Measurements from ENCODE around the gene TLL2.

TLL2 gene

DNA sequence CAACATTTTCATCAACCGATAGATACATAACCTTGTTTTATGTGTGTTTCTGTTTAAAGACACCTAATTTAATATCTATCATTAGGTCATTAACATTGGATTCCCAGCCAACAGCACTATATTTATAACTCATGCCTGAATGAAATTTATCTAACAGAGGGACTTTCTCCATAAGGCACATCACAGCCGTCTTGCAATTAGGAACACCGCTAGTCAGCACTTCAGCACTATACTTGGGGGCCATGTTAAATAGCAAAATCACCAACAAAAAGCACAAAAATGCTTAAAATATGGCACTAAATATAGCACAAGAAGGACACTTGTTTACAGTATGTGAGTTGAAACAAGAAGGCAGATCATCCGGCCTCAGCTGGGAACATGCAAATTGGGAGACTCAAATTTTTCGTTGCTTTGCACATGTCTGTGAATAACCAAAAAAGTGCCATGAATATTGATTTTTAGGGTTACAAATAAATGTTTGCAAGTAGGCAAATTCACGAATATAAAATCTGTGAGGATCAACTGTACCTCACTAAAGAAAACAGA lies 51.0 kb downstream of the TLL2 start:
- Histone ChIP-seq H3K9ac (ENCODE audit: low read depth, low read length) (no peak overlapping the region), H3K9me3 (ENCODE audit: control insufficient read depth, insufficient read depth, low read length) (no peaks in the 10 kb centered on the region), H3K4me1 (ENCODE audit: insufficient read depth, low read length) (no peaks in the 10 kb centered on the region), H3K36me3 (ENCODE audit: insufficient read depth, low read length) (no peaks in the 10 kb centered on the region)

DNA sequence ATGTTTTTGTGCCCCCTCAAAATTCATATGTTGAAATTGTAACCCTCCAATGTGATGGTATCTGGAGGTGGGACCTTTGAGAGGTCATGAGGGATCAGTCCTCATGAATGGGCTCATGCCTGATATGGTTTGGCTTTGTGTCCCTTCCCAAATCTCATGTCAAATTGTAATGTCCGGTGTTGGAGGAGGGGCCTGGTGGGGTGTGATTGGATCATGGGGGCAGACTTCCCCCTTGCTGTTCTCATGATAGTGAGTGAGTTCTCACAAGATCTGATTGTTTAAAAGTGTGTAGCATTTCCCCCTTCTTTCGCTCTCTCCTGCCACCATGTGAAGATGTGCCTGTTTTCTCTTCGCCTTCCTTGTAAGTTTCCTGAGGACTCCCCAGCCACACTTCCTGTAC lies 53.4 kb downstream of the TLL2 start:
- Histone ChIP-seq H3K36me3 (ENCODE audit: insufficient read depth, low read length) (no peaks in the 10 kb centered on the region), H3K9me3 (ENCODE audit: control insufficient read depth, insufficient read depth, low read length) (no peaks in the 10 kb centered on the region), H3K4me1 (ENCODE audit: insufficient read depth, low read length) (no peaks in the 10 kb centered on the region)

DNA sequence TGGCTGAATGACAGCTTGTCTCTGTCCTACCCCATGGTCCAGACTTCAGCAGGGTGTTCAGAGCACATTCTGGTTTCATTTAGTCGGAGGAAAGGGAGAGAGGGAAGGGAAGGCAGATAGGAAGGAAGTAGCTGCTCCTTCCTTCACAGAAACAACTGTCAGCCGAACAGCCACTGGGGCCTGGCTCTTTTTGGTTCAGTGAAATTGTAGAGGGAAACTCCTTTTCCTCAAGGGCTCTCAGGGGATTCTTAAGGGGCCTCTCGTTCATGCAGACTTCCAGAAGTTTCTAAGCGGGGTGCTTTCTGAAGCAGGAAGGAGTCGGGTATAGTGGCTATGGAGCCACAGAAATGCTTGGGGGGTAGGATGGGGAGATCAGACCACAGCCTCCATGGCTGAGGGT lies 56.4 kb downstream of the TLL2 start:
- Histone ChIP-seq H3K36me3 (ENCODE audit: insufficient read depth, low read length) (no peaks in the 10 kb centered on the region), H3K4me1 (ENCODE audit: insufficient read depth, low read length) (peaks cover 12% of the 10 kb centered on the region), H3K9ac (ENCODE audit: low read depth, low read length) (no peak overlapping the region), H3K9me3 (ENCODE audit: control insufficient read depth, insufficient read depth, low read length) (no peaks in the 10 kb centered on the region)

More for the DNA sequence above, 53.4 kb downstream of the TLL2 start:
- H3K9ac ChIP-seq (ENCODE audit: low read depth, low read length): no peak overlapping the region

DNA sequence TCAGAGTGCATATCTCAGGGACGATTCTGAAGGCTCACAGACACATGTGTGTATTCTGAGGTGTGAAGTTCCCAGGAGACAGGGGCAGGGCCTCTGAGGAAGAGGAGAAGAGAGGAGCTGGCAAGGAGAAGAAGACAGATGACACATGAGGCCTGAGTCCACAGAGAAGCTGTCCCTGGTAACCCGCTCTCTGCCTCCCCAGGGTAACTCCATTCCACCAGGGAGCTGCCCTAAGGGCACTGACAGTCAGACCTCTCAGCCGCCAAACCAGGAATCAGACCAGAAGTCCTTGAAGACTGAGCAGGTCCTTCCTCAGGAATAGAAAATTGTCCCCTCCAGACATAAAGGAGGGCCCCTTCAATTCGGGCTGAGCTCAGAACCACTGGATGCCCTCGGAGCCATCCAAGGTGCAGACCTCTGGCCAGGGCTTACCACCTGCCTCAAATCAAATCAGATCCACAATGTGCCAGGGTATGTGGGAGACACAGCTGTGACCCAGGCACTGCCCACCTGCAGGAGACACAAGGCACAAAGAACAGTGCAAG lies 57.4 kb downstream of the TLL2 start:
- Histone ChIP-seq H3K4me1 (ENCODE audit: insufficient read depth, low read length) (peaks cover 22% of the 10 kb centered on the region), H3K9ac (ENCODE audit: low read depth, low read length) (no peak overlapping the region), H3K36me3 (ENCODE audit: insufficient read depth, low read length) (no peaks in the 10 kb centered on the region), H3K9me3 (ENCODE audit: control insufficient read depth, insufficient read depth, low read length) (no peaks in the 10 kb centered on the region)

DNA sequence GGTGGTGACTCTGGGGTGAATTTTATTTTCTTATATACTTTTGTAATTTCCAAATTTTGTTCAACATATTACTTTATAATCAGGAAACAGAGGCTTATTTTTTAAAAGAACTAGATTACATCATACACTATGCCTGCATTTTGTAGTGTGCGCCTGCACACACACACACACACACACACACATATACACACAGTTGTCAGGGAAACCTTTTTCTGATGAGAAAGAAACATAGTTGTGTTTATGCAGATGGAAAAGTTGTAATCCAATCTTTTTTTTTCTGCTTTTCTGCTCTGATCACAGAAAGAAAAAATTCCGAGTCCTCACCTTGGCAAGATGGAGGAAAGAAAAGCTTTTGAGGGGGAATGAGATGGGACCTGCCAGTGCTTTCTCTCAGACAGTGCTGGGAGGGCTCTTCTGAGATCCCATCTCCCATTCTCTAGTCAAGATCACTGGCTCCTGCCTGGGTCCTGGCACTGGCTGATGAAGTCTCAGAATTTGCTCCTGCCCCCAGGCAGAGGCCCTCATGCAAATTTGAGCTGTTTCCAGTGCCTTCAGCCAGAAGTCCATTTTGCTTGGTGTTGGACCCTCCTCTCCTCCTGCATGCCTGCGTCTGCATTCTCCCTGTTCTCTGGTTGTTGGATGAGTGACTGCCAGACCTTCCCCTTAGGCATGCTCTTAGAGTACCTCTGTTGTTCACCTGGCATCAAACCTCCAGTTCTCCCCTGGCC lies 59.7 kb downstream of the TLL2 start:
- Histone ChIP-seq H3K36me3 (ENCODE audit: insufficient read depth, low read length) (no peaks in the 10 kb centered on the region), H3K9ac (ENCODE audit: low read depth, low read length) (no peak overlapping the region), H3K9me3 (ENCODE audit: control insufficient read depth, insufficient read depth, low read length) (no peaks in the 10 kb centered on the region), H3K4me1 (ENCODE audit: insufficient read depth, low read length) (peaks cover 37% of the 10 kb centered on the region)

DNA sequence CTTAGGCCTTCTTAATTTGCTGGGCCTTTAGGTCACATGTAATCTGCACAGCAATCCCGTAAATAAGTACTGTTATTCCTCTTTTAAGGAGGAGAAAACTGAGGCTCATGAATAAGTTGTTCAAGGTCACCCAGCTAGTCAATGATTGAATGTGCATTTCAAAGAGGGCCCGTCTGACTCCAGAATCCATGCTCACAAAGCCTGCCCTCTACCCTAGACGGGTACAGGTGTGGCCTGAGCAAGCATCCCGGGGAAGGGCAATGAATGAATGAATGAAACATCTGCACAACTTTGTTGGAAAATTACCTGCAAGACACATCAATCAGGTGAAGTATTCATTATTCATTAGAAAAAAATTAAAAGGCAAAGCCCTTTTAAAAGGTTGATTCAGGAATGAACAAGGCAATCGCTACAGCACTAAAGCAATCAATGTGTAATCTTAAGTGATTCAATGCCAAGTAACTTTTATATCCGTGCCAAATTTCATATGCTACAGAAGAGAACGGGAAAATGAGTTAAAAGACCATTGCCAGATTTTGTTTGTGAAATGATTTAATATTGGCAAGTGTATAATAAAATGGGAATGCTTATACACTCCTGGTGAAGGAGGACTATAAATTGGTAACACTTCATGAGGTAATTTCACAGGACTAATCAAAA lies 61.1 kb downstream of the TLL2 start:
- Histone ChIP-seq H3K9me3 (ENCODE audit: control insufficient read depth, insufficient read depth, low read length) (no peaks in the 10 kb centered on the region), H3K36me3 (ENCODE audit: insufficient read depth, low read length) (no peaks in the 10 kb centered on the region), H3K4me1 (ENCODE audit: insufficient read depth, low read length) (peaks cover 40% of the 10 kb centered on the region), H3K9ac (ENCODE audit: low read depth, low read length) (no peak overlapping the region)

DNA sequence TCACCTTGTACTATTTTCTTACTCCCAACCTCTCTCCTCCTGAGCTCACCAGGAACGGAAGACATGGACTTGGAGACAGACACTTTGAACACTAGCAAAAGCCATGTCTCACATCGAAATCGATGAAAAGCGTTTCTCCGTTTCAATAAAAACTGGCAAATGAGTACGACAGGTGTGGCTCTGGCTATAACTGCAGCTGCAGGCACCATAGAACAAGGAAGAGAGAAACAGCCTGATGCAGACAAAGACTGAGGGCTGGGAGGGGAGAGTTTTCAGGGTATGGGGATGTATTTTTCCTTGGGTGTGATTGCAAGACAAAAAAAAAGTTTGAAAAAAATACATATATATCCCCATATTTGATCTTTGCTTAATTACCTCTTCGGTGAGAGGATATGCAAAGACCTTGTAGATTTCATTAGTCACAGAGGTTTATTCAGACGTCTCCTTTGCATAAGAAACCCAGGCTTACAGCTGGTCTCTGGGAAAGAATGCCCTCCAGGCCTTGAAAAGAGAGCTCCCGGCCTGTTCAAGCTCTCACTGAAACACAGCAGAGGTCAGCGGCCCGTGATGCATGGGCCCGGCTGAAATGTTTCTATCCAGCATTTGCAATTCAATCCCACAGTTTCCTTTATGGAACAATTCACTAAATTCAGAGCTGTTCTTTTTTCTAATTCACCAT lies 63.1 kb downstream of the TLL2 start:
- Histone ChIP-seq H3K4me1 (ENCODE audit: insufficient read depth, low read length) (peaks cover 47% of the 10 kb centered on the region), H3K9ac (ENCODE audit: low read depth, low read length) (peak overlapping the region; percentile 9), H3K36me3 (ENCODE audit: insufficient read depth, low read length) (no peaks in the 10 kb centered on the region), H3K9me3 (ENCODE audit: control insufficient read depth, insufficient read depth, low read length) (no peaks in the 10 kb centered on the region)

DNA sequence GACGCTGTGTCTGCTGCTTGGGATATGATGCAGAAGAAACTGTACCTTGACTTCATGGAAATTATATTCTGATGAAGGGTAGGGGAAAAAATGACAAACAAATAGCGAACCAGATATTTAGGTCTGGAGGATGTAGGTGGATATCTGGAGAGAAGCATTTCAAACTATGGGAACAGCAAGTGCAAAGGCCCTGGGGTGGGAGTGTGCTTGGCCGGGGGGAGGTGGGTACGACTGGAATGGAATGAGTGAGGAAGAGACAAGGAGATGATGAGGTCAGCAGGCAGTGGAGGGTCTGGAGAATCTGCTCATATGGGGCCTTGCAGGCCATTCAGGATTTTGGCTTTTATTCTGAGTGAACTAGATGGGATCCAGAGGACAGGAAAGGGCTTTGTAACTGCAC lies 65.2 kb downstream of the TLL2 start:
- H3K9ac ChIP-seq (ENCODE audit: low read depth, low read length): no peak overlapping the region
- H3K36me3 ChIP-seq (ENCODE audit: insufficient read depth, low read length): no peaks in the 10 kb centered on the region
- H3K9me3 ChIP-seq (ENCODE audit: control insufficient read depth, insufficient read depth, low read length): no peaks in the 10 kb centered on the region
- H3K4me1 ChIP-seq (ENCODE audit: insufficient read depth, low read length): peaks cover 40% of the 10 kb centered on the region

DNA sequence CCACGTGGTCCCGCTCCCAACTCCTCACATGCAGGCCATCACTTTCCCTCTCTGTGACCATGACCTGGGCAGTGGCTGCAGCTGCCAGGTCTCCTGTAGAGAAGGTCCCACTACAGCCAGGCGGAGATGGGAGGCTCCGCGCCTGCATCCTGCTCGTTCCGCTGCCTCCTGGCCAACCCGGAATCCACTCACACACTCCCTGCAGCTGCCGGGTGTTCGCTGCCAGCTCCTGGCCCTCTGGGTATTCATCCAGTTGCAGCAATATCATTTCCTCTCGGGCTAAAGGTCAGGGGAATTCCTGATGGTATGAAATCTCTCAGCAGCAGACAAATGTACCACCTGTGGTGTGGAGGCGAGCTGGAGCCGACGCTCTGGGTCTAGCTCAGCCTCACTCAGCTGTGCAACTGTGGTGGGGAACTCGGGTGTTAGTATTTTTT lies 65.7 kb downstream of the TLL2 start:
- Histone ChIP-seq H3K9ac (ENCODE audit: low read depth, low read length) (no peak overlapping the region), H3K36me3 (ENCODE audit: insufficient read depth, low read length) (no peaks in the 10 kb centered on the region), H3K9me3 (ENCODE audit: control insufficient read depth, insufficient read depth, low read length) (no peaks in the 10 kb centered on the region)

DNA sequence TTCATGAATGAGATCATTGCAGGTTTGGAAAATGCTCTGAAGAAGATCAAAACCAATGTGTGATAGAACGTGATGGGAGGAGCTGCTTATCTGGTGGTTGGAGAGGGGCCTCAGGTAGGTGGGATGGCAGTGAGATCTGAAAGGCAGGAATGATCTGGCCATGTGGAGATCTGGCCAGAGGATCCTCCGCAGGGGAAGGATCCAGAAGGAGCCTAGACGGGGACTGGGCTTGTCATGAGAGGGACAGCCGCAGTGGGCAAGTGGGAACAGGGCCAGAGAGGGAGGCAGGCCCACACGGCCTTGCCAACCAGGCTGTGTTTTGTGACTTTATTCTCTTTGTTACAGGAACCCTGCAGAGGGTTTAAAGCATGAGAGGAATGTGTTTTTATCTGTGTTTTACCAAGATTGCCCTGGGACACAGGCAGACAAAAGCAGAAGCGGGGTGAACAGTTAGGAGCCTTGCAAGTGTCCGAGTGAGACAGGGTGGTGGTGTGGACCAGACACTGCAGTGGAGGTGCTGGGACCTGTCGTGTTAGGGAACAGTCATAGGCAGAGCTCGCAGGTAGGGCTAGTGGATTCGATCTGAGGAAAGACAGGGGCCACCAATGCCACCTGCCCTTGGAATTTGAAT lies 66.6 kb downstream of the TLL2 start:
- no peaks in the 10 kb centered on the region for H3K9me3 ChIP-seq (ENCODE audit: control insufficient read depth, insufficient read depth, low read length)
- H3K4me1 ChIP-seq (ENCODE audit: insufficient read depth, low read length): peaks cover 38% of the 10 kb centered on the region
- H3K36me3 ChIP-seq (ENCODE audit: insufficient read depth, low read length): no peaks in the 10 kb centered on the region
- no peak overlapping the region for H3K9ac ChIP-seq (ENCODE audit: low read depth, low read length)

More for the DNA sequence above, 65.7 kb downstream of the TLL2 start:
- H3K4me1 ChIP-seq (ENCODE audit: insufficient read depth, low read length): peaks cover 40% of the 10 kb centered on the region

DNA sequence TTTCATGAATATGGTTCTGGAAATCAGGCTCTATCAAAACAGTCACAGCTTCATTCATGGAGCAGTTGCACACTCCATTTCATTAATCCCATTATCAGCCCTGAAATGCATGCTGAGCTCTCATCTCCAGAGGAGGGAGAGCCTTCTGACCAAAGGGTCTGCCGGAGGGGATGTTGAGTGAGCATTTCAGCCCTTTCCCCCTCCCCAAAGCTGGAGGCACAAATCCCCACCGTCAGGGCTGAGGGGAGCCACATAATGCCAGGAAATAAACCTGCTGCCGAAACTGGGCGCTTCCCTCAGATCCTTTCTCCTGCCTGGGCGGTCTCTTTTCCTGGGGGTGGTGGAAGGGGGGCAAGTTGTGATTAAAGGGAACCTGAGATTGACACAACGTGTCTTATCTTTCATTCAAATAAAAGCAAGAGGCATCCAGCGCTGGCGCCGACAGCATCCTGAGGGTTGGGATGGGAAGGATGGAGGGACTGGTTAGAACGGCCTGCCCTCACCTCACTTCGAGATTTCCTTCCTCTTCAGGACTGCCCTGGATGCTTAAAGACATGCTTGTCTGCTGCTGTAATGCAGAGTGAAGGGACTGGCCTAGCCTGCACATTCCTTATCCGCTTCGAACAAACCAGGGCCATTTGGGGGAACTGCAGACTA lies 71.6 kb downstream of the TLL2 start:
- Histone ChIP-seq H3K9me3 (ENCODE audit: control insufficient read depth, insufficient read depth, low read length) (peaks cover 5% of the 10 kb centered on the region; the same call in 1 of the 2 replicates), H3K4me1 (ENCODE audit: insufficient read depth, low read length) (peaks cover 26% of the 10 kb centered on the region), H3K36me3 (ENCODE audit: insufficient read depth, low read length) (no peaks in the 10 kb centered on the region), H3K9ac (ENCODE audit: low read depth, low read length) (no peak overlapping the region)

DNA sequence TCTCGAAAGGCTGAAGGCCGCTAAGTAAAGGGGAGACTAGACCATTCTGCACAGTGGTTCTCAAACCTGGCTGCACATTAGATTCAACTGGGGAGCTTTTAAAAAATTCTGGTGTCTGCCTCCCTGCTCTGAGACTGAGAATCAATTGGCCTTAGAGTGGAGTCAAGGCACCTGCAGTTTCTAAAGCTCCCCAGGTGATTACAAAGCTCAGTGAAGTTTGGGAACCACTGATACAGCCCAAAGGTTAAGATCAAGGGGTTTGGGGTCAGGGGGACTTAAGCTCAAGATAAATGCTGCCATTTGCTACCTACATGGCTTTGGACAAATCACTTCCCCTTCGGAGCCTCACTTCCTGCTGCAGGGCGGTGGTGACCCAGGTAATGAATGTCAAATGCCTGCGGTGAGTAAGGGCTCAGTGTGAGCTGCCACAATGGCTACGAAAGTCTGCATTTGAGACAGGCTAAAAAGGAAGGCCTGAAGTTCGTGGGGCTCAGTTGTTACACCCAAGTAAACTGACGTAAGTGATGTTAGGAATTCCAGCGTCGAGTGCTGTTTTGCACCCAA lies 72.3 kb downstream of the TLL2 start:
- H3K9ac ChIP-seq (ENCODE audit: low read depth, low read length): no peak overlapping the region
- peaks cover 21% of the 10 kb centered on the region for H3K4me1 ChIP-seq (ENCODE audit: insufficient read depth, low read length)
- H3K9me3 ChIP-seq (ENCODE audit: control insufficient read depth, insufficient read depth, low read length): peaks cover 5% of the 10 kb centered on the region; the same call in 1 of the 2 replicates
- no peaks in the 10 kb centered on the region for H3K36me3 ChIP-seq (ENCODE audit: insufficient read depth, low read length)
